OCI-LY1 (cell line): Measurements from ENCODE around the gene MYO9A.

Experiments
- H2AFZ ChIP-seq: fragments of 200-600 bp; sonication (generic), shearing (Covaris generic); 2 replicates; pipeline ENCODE4 v1.6.0; 2014; ENCODE audit warnings: antibody characterized with exemption, mild to moderate bottlenecking, low read length
- H3F3A ChIP-seq: fragments of 200-600 bp; sonication (generic), shearing (Covaris generic); 2 replicates; pipeline ENCODE4 v1.6.0; 2014; ENCODE audit warnings: mild to moderate bottlenecking, antibody characterized with exemption, low read length, moderate library complexity; ENCODE audit not compliant: insufficient read depth
- H3K27ac ChIP-seq: fragments of 200-600 bp; sonication (generic); 2 replicates; pipeline ENCODE4 v1.5.1; 2014; ENCODE audit warnings: low read length, mixed run types, mild to moderate bottlenecking, low read depth; ENCODE audit not compliant: poor library complexity, severe bottlenecking
- H3K27me3 ChIP-seq: fragments of 200-600 bp; sonication (generic); 2 replicates; pipeline ENCODE4 v1.6.0; 2014; ENCODE audit warnings: antibody characterized with exemption, mild to moderate bottlenecking, low read length, moderate library complexity; ENCODE audit not compliant: insufficient read depth
- H3K36me3 ChIP-seq: fragments of 200-600 bp; sonication (generic); 2 replicates; pipeline ENCODE4 v1.6.1; 2014; ENCODE audit warnings: mild to moderate bottlenecking, antibody characterized with exemption, low read length, moderate library complexity, mixed read lengths; ENCODE audit not compliant: insufficient read depth
- H3K4me1 ChIP-seq: fragments of 200-600 bp; sonication (generic); 2 replicates; pipeline ENCODE4 v1.5.1; 2014; ENCODE audit warnings: mild to moderate bottlenecking, low read length, moderate library complexity; ENCODE audit not compliant: insufficient read depth, severe bottlenecking
- H3K4me2 ChIP-seq: fragments of 200-600 bp; sonication (generic), shearing (Covaris generic); 2 replicates; pipeline ENCODE4 v1.6.1; 2014; ENCODE audit warnings: low read length
- H3K4me3 ChIP-seq: fragments of 200-600 bp; sonication (generic); 2 replicates; pipeline ENCODE4 v1.5.1; 2014; ENCODE audit warnings: low read length, low read depth, mild to moderate bottlenecking, mixed read lengths; ENCODE audit not compliant: poor library complexity, severe bottlenecking
- H3K79me2 ChIP-seq: fragments of 200-600 bp; shearing (Covaris generic); 2 replicates; pipeline ENCODE4 v1.6.1; 2016; ENCODE audit warnings: mixed run types, low read length, mixed read lengths; ENCODE audit not compliant: insufficient read depth
- H3K9ac ChIP-seq: fragments of 200-600 bp; sonication (generic), shearing (Covaris generic); 2 replicates; pipeline ENCODE4 v1.6.1; 2014; ENCODE audit warnings: mild to moderate bottlenecking, low read length, mixed read lengths
- H3K9me2 ChIP-seq: fragments of 200-600 bp; sonication (generic), shearing (Covaris generic); 2 replicates; pipeline ENCODE4 v1.6.1; 2014; ENCODE audit warnings: low read depth, mild to moderate bottlenecking, low read length, mixed read lengths
- H3K9me3 ChIP-seq: fragments of 200-600 bp; shearing (Covaris generic); 2 replicates; pipeline ENCODE4 v1.6.1; 2014; ENCODE audit warnings: low read length, mixed read lengths
- H4K20me1 ChIP-seq: fragments of 200-600 bp; sonication (generic), shearing (Covaris generic); 2 replicates; pipeline ENCODE4 v1.6.0; 2016; ENCODE audit warnings: mild to moderate bottlenecking, low read length; ENCODE audit not compliant: insufficient read depth
- CTCF ChIP-seq: fragments of 200-600 bp; sonication (generic), shearing (Covaris generic); IDR thresholded peaks from 2 replicates; pipeline ENCODE4 v1.5.1; 2017; ENCODE audit warnings: mild to moderate bottlenecking, antibody characterized with exemption, low read length, moderate library complexity, mixed read lengths
- EZH2 ChIP-seq: fragments of 200-600 bp; sonication (generic), shearing (Covaris generic); IDR thresholded peaks from 2 replicates; pipeline ENCODE4 v1.8.0; 2017; ENCODE audit warnings: borderline replicate concordance, mixed run types, mild to moderate bottlenecking, antibody characterized with exemption, low read length, moderate library complexity, mixed read lengths

Gene MYO9A

GRCh38 chr15:72042865-72043264 lies 75.1 kb downstream of the MYO9A start:
- no peak overlapping the region for H3K9ac ChIP-seq
- 0 out of 2 replicates have a peak, but pooled peaks cover 12% of the 10 kb centered on the region for H3K79me2 ChIP-seq
- no peaks in the 10 kb centered on the region for H3K27me3 ChIP-seq
- no peak overlapping the region for H3K27ac ChIP-seq
- no peaks in the 10 kb centered on the region for H3K4me1 ChIP-seq
- H3K9me3 ChIP-seq = no peaks in the 10 kb centered on the region
- TF ChIP-seq CTCF (peak; percentile 46; the same call in 1 of the 2 replicates), EZH2 (no peak)
- H3K4me3 ChIP-seq = no peak overlapping the region
- no peaks in the 10 kb centered on the region for H3F3A ChIP-seq
- H3K4me2 ChIP-seq = no peak overlapping the region
- H3K9me2 ChIP-seq = no peaks in the 10 kb centered on the region
- H3K36me3 ChIP-seq = peaks cover 28% of the 10 kb centered on the region; the same call in 1 of the 2 replicates
- no peak overlapping the region for H2AFZ ChIP-seq
- no peaks in the 10 kb centered on the region for H4K20me1 ChIP-seq

DNA sequence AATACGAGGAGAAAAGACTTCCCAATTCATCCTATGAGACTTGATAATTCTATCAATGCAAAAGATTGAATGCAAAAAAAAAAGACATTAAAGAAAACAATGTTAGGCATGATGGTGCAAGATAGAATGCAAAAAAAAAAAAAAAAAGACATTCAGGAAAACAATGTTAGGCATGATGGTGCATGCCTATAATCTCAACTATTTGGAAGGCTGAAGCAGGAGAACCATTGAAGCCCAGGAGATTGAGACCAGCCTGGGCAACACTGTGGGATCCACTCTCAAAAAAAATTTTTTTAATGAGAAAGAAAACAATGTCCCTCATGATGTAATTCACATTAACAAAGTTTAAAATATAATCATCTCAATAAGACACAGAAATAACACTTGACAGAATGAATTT lies 75.9 kb downstream of the MYO9A start:
- H3K36me3 ChIP-seq = peaks cover 28% of the 10 kb centered on the region; the same call in 1 of the 2 replicates
- H3K27me3 ChIP-seq = no peaks in the 10 kb centered on the region
- H3F3A ChIP-seq = no peaks in the 10 kb centered on the region
- no peak overlapping the region for H3K4me3 ChIP-seq
- no peak overlapping the region for H2AFZ ChIP-seq
- no peak overlapping the region for H3K27ac ChIP-seq
- peaks cover 2% of the 10 kb centered on the region for H3K9me3 ChIP-seq
- H3K9me2 ChIP-seq = no peaks in the 10 kb centered on the region
- H3K4me1 ChIP-seq = no peaks in the 10 kb centered on the region
- no peak overlapping the region for H3K4me2 ChIP-seq
- no peak overlapping the region for H3K9ac ChIP-seq
- H3K79me2 ChIP-seq = 0 out of 2 replicates have a peak, but pooled peaks cover 17% of the 10 kb centered on the region
- H4K20me1 ChIP-seq = no peaks in the 10 kb centered on the region
- TF ChIP-seq EZH2 (no peak), CTCF (no peak)

DNA sequence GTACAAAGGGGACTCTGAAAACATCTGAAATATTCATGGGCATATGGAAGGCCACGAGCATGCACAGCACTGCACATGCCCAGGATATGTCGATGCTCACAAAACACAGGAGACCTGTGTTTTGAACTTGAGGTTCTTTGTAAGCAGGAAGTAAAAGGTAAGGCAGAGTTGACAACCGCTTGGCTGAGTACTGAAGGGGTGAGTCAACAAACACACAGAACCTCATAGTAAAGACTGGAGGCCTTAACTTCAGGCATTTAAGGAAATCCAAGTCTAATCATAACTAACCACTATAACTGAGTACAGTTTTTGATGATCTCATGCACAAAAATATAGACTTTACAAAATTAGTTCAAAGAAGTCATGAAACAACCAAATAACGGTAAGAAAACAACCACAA lies 80.6 kb downstream of the MYO9A start:
- Histone ChIP-seq H4K20me1 (no peaks in the 10 kb centered on the region), H3K4me2 (no peak overlapping the region), H2AFZ (no peak overlapping the region), H3K27ac (no peak overlapping the region), H3K79me2 (peaks cover 27% of the 10 kb centered on the region; the same call in 1 of the 2 replicates), H3F3A (no peaks in the 10 kb centered on the region; the same call in 1 of the 2 replicates), H3K27me3 (no peaks in the 10 kb centered on the region), H3K9ac (no peak overlapping the region), H3K4me3 (no peak overlapping the region), H3K9me3 (peaks cover 2% of the 10 kb centered on the region), H3K4me1 (no peaks in the 10 kb centered on the region), H3K36me3 (peaks cover 14% of the 10 kb centered on the region; the same call in 1 of the 2 replicates), H3K9me2 (no peaks in the 10 kb centered on the region)
- TF ChIP-seq EZH2 (no peak), CTCF (no peak)
